Mononuclear cell (primary cell): ENCODE measurements around the gene ROGDI. TPM values are rescaled to one million over a fixed set of nuclear protein-coding genes. Genes with fewer than 3 reads are reported as not detected.

Source experiments
- H3K27me3 ChIP-seq: 2 replicates; pipeline ENCODE4 v1.6.0; 2011; ENCODE audit warnings: low read length, control low read depth; ENCODE audit not compliant: insufficient read depth
- H3K4me1 ChIP-seq: 2 replicates; pipeline ENCODE4 v1.5.1; 2011; ENCODE audit warnings: mild to moderate bottlenecking, low read length, control low read depth; ENCODE audit not compliant: insufficient read depth
- H3K4me3 ChIP-seq: 2 replicates; pipeline ENCODE4 v1.5.1; 2011; ENCODE audit warnings: mild to moderate bottlenecking, low read length, moderate library complexity
- H3K9me3 ChIP-seq: 2 replicates; pipeline ENCODE4 v1.5.1; 2011; ENCODE audit warnings: low read depth, mild to moderate bottlenecking, control low read depth, low read length
- total RNA-seq: library from RNA; depleted of rRNA; stranded (reverse); fragments of >200 nt; gene quantifications from one replicate; pipeline ENCODE4 v1.2.3, GENCODE V29; 2012

Gene ROGDI
- total RNA-seq, 1 donor = 19.3 TPM

DNA sequence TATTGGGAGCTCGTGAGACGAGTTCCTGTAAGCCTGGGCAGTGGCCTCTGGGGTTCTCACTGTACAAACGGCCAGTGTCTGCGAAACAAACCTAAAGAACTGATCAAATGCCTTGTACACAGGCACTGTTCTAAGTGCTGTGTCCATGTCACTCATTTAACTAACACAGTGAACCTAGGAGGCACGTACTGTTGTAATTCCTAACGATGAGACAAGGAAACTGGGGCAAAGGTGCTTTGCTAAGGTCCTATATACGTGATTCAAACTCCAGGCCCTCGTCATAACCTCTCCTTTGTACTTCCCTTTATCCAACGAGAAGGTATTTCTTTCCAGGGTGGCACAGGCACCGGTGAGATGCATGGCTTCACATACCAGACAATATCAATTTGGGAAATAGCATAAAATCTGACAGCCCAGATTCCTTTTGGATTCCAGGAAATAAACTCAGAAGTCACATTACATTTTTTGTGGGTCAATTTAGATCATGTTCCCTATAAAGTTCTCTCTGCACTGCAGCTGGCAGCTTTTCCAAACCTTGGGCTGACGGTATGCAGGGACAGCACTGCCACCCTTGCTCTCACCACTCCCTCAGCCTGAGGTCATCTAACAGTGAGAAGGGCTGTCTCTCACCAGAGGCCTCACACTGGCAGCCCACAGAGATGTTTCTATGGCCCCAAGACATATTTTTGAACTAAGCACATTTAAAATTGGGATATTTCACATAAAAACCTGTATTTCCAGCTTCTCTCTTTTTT is 26.3 kb upstream of the ROGDI start:
- no peaks in the 10 kb centered on the region for H3K9me3 ChIP-seq
- no peak overlapping the region for H3K4me3 ChIP-seq
- H3K4me1 ChIP-seq = peaks cover 4% of the 10 kb centered on the region
- H3K27me3 ChIP-seq = no peaks in the 10 kb centered on the region

DNA sequence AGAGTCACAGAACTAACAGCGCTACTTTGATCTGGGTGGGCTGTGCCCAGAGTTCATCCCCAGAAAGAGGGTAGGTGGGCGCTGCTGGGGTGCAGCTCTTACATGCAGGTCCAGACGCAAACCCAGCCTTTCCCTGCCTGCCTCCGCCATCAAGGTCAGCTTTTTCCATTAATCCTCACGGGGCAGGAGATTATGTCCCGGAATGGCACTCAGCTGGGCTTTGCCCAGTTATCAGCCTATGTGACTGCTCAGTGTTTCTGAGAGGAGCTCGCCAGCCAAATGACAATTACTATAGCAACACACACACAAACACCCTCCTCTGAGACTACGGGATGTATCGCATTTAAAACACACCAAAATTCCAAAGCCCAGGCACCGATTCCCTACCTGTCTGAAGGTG is 24.5 kb upstream of the ROGDI start:
- Histone ChIP-seq H3K27me3 (no peaks in the 10 kb centered on the region), H3K4me3 (no peak overlapping the region), H3K9me3 (no peaks in the 10 kb centered on the region), H3K4me1 (no peaks in the 10 kb centered on the region)

DNA sequence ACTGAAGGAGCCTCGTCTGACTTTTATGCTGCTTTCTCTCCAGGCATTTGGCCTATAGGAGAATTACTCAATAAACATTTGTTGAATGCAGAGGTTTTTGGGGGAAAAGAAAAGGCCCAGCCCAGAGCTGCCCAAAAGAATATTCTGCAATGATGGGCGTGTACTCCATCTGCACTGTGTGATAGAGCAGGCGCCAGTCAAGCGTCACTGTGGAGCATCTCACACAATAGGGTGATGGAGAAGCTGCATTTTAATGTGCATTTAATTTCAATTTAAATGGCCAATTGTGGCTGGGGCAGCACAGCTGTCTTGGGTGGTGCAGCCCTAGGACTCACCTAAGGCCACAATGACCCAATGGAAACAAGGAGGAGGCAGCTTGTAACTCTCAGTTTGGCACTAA is 24.1 kb upstream of the ROGDI start:
- no peaks in the 10 kb centered on the region for H3K9me3 ChIP-seq

DNA sequence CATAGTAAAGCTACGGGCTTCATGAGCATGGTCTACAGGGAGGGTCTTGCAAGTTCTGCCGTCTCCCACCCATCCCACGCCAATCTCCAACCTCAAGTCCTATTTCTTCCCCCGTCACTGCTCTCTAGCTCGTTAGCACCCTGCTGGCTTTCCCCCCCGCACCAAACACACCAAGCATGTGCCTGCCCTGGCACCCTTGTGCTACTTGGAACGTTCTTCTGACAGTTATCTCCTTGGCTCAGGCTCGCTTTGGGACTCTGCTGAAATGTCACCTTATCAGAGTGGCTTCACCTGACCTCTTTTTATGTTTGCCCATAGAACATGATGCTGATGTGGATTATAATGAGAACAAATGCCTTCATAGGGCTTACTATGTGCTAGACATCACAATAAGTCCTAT is 22.8 kb upstream of the ROGDI start:
- no peak overlapping the region for H3K4me3 ChIP-seq
- no peaks in the 10 kb centered on the region for H3K4me1 ChIP-seq
- H3K9me3 ChIP-seq = no peaks in the 10 kb centered on the region
- H3K27me3 ChIP-seq = no peaks in the 10 kb centered on the region

More for the DNA sequence above, 24.1 kb upstream of the ROGDI start:
- Histone ChIP-seq H3K27me3 (no peaks in the 10 kb centered on the region), H3K4me3 (no peak overlapping the region), H3K4me1 (no peaks in the 10 kb centered on the region)

DNA sequence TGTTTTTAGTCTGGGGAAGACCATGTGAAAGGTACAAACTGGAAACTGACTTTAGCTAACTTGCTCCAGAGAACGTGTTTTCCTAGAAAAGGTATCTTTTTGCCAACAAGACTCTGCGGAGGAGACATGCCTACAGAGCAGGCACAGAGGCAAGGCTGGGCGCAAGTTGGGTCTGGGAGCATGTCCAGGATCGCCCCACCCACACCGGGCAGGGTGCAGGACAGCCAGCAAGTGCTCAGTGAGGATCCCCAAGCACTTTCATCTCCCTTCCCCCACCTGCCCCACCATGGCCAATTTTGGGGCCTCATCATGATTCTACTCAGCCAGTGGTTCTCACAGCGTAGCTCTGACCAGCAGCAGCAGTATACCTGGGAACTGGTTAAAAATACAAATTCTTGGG is 18.2 kb upstream of the ROGDI start:
- Histone ChIP-seq H3K4me1 (no peaks in the 10 kb centered on the region), H3K4me3 (no peak overlapping the region), H3K27me3 (no peaks in the 10 kb centered on the region), H3K9me3 (no peaks in the 10 kb centered on the region)

DNA sequence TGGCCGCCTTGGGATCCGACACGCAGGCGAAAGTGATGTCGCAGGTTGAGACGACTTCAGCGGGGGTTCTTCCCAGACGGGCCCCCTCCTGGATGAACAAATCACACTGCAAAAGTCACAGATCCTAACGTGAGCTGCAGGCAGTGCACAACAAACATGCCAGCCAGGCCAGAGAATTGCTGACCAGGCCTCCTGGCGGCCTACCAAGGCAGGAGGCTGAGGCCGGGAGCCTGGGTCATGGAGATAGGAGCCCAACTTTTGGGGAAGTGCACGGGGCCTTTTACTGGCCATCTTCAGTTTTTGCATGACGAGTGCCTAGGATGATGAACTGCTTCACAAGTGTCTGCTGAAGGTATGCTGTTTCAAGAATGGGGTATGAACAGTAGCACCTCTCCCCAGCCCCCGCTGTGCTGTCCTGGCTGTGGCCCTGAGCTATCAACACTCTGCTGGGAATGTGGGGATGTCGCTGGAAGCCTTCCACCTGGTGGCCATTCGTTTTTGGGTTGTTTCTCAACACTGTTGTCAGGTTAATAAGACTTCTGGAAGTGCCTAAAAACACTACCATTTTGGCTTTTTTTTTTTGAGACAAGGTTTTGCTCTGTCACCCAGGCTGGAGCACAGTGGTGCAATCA is 12.2 kb upstream of the ROGDI start:
- H3K27me3 ChIP-seq = no peaks in the 10 kb centered on the region
- no peak overlapping the region for H3K4me3 ChIP-seq
- H3K9me3 ChIP-seq = no peaks in the 10 kb centered on the region
- H3K4me1 ChIP-seq = no peaks in the 10 kb centered on the region

DNA sequence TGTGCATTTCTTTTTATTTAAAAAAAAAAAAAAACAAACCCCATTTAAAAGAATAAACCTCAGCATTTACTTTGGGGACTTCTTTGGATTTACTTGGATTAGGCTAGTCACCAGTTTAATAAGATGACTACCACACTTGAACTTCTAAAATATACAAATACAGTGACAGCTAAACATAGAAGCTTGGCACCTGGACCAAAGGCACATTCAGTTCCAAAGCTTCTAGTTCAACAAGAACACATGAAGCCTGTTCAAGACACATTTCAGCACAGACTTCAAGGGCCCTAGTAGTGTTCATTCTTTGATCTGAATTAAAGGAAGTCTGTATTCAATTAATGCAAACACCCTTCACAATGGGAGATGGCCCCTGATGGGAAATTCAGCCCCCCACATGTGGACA is 11.6 kb upstream of the ROGDI start:
- Histone ChIP-seq H3K9me3 (no peaks in the 10 kb centered on the region), H3K4me1 (no peaks in the 10 kb centered on the region), H3K27me3 (no peaks in the 10 kb centered on the region), H3K4me3 (no peak overlapping the region)

DNA sequence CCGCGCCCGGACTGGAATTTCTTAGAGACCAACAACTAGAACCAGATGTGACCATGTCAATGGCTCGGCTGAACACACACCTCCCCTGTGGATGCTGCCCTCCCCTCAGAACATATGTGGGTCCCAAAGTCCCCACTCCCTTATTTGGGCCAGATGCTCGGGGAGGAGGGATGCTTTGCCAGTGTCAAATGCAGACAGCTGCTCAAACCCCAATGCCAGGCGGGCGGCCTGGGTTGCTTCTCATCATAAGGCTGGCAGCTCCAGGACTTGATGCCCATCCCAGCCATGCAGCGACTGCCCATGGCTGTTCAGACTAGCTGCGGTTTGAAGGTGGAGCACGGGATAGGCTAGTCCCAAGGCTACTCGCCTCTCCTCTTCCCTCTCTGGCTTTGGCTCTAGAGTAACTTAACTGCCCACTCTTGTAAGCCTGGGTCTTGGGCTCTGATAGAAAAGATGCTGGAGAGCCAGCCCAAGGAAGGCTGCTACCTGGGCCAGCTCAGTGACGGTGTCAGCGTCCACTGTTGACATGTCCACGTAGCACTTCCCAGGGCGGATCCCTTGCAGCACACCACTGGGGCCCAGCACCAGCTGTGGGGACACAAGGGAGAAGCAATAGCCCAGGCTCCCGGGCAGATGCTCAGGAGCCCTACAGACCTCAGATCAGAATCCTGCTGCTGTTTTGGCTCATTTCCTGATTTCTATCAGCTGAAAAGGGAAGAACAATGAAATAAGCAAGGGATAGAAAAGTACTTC is 11.0 kb upstream of the ROGDI start:
- Histone ChIP-seq H3K4me1 (no peaks in the 10 kb centered on the region), H3K27me3 (no peaks in the 10 kb centered on the region), H3K4me3 (no peak overlapping the region), H3K9me3 (no peaks in the 10 kb centered on the region)

DNA sequence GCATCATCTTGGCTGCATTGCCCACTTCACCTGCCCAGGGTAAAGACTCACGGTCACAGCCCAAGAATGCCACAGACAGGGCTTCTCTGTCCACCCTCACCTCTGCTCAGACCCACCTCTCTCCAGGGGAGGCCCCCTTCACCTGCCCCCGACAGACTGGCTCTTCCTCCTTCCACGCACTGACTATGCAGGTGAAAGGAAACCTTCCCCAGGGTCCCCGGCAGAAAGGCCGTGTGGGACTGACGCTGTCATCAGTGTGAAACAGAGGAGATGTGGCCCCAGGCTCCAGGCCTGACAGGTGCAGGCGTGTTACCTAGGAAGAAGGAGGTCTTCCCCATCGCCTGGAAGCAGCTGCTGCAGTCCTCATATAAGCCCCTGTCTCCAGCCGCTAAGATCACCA is 9.3 kb upstream of the ROGDI start:
- Histone ChIP-seq H3K9me3 (no peaks in the 10 kb centered on the region), H3K4me3 (no peak overlapping the region)

DNA sequence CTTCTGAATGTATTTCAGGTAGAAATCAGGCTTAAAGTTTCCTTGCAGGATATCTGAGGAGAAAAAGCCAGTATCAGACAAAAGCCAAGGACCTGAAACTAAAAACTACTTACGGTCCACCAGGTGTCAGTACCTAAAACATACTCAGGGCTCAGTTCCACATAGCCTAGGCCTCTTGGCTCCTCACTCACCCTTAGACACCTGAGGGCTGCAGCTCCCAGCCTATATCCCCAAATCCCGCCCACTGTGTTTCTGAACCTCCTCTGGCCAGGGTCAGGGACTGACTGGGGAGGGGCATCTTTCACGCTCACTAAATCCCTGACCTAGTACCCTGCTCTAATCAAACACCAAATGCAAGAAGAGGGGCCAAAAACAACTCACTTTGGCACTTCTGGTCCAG is 8.8 kb upstream of the ROGDI start:
- Histone ChIP-seq H3K9me3 (no peaks in the 10 kb centered on the region), H3K27me3 (no peaks in the 10 kb centered on the region), H3K4me1 (no peaks in the 10 kb centered on the region)

More for the DNA sequence above, 9.3 kb upstream of the ROGDI start:
- H3K4me1 ChIP-seq = no peaks in the 10 kb centered on the region
- no peaks in the 10 kb centered on the region for H3K27me3 ChIP-seq

DNA sequence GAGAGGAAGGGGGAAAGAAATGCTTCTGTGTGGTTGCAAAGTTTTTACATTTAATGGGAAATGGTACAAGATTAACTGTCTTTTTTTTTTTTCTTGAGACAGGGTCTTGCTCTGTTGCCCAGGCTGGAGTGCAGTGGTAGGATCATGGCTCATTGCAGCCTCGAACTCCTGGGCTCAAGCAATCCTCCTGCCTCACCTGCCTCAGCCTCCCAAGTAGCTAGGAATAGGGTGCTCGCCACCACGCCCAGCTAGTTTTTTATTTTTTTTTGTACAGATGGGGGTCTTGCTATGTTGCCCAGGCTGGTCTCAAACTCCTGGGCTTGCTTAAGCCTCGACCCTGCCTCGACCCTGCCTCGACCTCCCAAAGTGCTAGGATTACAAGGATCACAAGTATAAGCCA is 3.8 kb upstream of the ROGDI start:
- H3K9me3 ChIP-seq = no peaks in the 10 kb centered on the region

More for the DNA sequence above, 8.8 kb upstream of the ROGDI start:
- no peak overlapping the region for H3K4me3 ChIP-seq

DNA sequence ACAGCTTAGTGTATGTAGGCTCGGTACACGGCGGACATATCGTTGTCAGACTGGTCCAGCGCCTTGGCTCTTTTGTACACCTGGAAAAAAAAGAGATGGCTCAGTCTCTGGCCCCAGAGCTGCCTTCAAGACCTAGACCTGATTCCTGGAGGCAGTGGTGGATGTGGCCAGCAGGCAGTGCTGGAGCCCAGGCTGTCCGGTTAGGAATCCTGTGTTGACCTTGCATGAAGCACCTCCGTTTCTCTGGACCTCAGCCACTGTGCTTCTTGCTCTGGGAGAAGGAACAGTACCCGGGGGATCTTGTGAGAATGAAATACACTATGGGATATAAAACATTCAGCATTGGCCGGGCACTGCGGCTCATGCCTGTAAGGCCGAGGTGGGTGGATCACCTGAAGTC is 2.8 kb upstream of the ROGDI start:
- H3K4me1 ChIP-seq = peaks cover 32% of the 10 kb centered on the region
- no peak overlapping the region for H3K4me3 ChIP-seq
- H3K9me3 ChIP-seq = no peaks in the 10 kb centered on the region
- H3K27me3 ChIP-seq = no peaks in the 10 kb centered on the region

More for the DNA sequence above, 3.8 kb upstream of the ROGDI start:
- Histone ChIP-seq H3K4me3 (no peak overlapping the region), H3K4me1 (peaks cover 21% of the 10 kb centered on the region), H3K27me3 (no peaks in the 10 kb centered on the region)

DNA sequence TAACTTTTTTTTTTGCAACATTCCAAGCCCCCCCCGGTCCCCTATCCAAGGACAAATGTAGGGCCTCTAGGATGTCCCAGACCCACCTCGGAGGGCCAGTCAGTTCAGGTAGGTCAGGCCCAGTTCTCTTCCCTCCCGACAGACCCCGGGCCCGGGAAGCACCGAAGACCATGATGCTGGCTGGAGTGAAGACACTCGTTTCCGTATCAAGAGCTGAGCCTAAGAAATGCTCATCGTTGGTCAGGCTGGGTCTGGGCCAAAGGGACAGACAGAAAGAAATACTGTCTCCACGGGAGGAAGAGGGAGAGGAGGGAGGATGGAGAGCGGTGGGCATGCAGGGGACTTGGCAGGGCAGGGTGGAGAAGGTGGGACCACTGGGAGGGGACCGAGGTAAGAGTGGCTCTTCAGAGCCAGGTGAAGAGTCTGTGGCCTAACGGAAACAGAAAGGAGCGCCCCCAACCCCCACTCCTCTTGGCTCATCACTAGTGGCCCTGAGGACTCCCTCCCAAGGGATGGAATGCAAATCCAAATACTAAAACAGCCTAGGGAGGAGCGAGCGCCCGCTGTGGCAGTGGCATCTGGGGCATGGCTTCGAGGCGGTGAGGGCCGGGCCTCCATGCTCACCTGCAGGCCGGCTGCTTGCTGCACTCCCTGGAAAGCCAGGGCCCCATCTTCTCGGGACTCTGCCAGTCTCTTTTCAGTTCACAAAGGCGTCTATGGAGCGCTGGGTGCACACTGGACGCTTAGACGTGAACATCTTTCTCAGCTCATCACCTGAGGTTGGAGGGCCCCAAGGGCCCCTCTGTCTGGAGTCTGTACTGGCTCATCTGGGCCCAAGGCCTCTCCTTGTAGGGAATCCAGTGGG is 1.7 kb upstream of the ROGDI start:
- H3K9me3 ChIP-seq = no peaks in the 10 kb centered on the region
- no peaks in the 10 kb centered on the region for H3K27me3 ChIP-seq
- peaks cover 34% of the 10 kb centered on the region for H3K4me1 ChIP-seq
- H3K4me3 ChIP-seq = no peak overlapping the region

DNA sequence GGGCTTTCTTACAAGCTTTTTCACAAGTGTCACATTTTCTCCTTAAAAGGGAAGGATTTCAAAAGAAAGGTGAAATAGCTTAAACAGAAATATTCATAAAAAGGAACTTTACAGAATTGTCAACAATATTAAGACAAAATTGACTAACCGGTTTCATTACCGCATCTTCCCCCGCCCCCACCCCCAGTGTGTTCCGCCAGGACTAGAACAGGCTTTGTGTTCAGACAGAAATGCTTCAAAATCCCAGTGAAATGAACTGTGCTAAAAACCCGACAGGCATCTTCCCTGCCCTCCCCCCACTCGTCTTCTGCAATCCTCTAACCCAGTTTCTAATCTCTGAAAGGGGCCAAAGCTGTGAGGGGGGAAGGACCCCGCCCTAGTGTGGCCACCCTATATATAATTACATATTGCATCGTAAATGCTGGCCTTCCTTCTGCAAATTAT is 990 bp upstream of the ROGDI start:
- Histone ChIP-seq H3K4me1 (peaks cover 34% of the 10 kb centered on the region), H3K4me3 (no peak overlapping the region), H3K27me3 (no peaks in the 10 kb centered on the region), H3K9me3 (no peaks in the 10 kb centered on the region)
